IPS-NIHi7 (cell line): ENCODE results near the gene MED10.

Experiments
- DNase-seq: peaks from one replicate; pipeline ENCODE4 v3.0.0; 2012; ENCODE audit warnings: mixed read lengths; ENCODE audit errors: extremely low spot score

MED10 gene

GRCh38 chr5:6377905-6378765 is at the start of gene MED10:
TSS of gene MED10 (minus strand) at chr5:6378547. CDS start at chr5:6378483, 64 bp downstream.
- peak; percentile 97 for DNase-seq

GRCh38 chr5:6427694-6428093 is 49.3 kb upstream of the MED10 start:
- DNase-seq: no peak

GRCh38 chr5:6424700-6425099 is 46.4 kb upstream of the MED10 start:
- DNase-seq: no peak

- DNase-seq: no peak
Observed at GRCh38 chr5:6424110-6424659, 45.8 kb upstream of the MED10 start.

- no peak for DNase-seq
Observed at GRCh38 chr5:6423327-6424109, 45.2 kb upstream of the MED10 start.

GRCh38 chr5:6419340-6419852 is 41.0 kb upstream of the MED10 start:
- no peak for DNase-seq

- DNase-seq: no peak
Observed at GRCh38 chr5:6418679-6419276, 40.4 kb upstream of the MED10 start.

- no peak for DNase-seq
Observed at GRCh38 chr5:6417657-6418056, 39.3 kb upstream of the MED10 start.

GRCh38 chr5:6412811-6413210 is 34.5 kb upstream of the MED10 start:
- DNase-seq: no peak

- DNase-seq: no peak
Observed at GRCh38 chr5:6411141-6411540, 32.8 kb upstream of the MED10 start.

GRCh38 chr5:6410421-6410820 is 32.1 kb upstream of the MED10 start:
- DNase-seq: no peak

GRCh38 chr5:6408627-6409446 is 30.5 kb upstream of the MED10 start:
- DNase-seq: no peak

GRCh38 chr5:6408260-6408596 is 29.9 kb upstream of the MED10 start:
- no peak for DNase-seq

- DNase-seq: no peak
Observed at GRCh38 chr5:6407558-6408259, 29.4 kb upstream of the MED10 start.

- no peak for DNase-seq
Observed at GRCh38 chr5:6405591-6405990, 27.2 kb upstream of the MED10 start.

GRCh38 chr5:6404129-6404528 is 25.8 kb upstream of the MED10 start:
- DNase-seq: no peak

GRCh38 chr5:6403416-6403815 is 25.1 kb upstream of the MED10 start:
- DNase-seq: no peak

- no peak for DNase-seq
Observed at GRCh38 chr5:6402939-6403338, 24.6 kb upstream of the MED10 start.

- DNase-seq: no peak
Observed at GRCh38 chr5:6401410-6401809, 23.1 kb upstream of the MED10 start.
